HG03469 (cell line): Measurements from ENCODE around the gene CTNNA1.

Source experiments
- ATAC-seq: cut with Tn5 transposase; IDR thresholded peaks from one replicate; pipeline ENCODE4 v1.9.1; 2021; ENCODE audit warnings: mild to moderate bottlenecking, moderate library complexity, moderate number of reproducible peaks; ENCODE audit not compliant: unreplicated experiment

CTNNA1 gene

DNA sequence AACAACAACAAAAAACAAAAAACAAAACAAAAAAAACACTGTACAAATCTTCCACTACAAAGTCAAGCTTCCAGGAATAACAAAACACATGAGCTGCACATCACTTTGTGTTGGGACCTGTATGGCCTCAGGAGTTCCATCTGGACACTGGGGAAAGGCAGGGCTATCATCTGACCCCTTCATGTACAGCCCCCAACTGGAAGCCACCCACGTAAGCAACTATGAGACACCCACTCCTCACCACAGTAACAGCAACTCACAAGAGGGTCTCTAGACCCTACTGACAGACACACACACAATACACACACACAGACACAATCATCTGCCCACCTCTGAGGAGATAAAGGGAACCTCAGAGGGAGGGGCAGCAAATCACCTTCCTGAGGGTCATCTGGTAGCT lies 203.6 kb downstream of the CTNNA1 start:
- no peak for ATAC-seq

DNA sequence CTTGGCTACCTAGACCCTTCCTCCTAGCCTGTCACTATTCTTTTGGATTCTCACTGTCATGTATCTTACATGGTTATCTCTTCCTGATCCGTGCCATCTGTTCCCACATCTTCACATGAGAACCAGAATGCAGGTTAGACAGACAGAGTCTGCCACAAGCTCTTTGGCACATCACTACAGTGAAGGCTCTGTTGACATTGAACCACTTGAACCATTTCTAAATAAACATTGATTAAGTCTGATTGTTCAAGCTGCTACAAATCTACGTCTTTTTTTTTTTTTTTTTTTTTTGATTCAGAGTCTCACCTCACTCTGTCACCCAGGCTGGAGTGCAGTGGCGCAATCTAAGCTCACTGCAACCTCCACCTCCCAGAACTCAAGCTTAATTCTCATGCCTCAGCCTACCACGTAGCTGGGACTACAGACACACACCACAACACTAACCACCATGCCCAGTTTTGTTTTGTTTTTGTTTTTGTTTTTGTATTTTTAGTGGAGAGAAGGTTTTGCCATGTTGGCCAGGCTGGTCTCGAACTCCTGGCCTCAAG lies 207.0 kb downstream of the CTNNA1 start:
- ATAC-seq: no peak

DNA sequence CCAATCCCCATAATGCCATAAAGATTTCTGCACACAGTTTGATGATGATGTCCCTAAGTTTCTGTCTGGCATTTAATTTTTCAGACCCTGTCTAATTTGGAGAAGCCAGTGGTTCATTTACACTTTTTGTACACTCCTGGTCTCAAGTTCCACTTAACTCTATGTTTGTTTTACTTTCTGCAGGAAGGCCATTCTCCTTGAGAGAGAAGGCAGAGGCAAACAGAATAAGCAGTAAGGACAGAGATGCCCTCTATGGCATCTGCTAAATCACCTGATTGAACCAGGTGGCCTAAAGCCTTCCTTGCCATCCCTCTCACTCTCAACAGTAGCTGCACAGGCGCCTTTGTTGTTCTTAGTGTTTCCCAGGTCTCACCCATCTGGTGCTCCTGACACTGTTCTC lies 208.0 kb downstream of the CTNNA1 start:
- no peak for ATAC-seq

DNA sequence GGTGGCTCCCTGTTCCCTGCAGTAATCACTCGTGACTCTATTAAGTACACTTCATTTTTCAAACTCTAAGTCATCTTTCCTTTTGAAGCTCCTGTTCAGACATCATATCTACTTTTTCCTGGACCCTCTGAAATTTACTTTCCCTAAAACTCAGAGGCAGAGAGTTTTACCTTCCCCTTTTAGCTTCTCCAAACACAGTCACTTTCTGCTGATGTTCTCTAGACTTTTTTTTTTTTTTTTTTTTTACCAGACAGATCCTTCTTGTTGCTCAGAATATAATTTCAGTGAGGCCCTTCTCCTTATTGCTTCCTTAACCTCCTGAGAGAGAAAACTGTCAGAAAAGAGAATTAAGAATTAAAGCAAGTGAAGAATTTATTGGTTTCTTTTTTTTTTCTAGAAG lies 208.5 kb downstream of the CTNNA1 start:
- ATAC-seq: no peak

DNA sequence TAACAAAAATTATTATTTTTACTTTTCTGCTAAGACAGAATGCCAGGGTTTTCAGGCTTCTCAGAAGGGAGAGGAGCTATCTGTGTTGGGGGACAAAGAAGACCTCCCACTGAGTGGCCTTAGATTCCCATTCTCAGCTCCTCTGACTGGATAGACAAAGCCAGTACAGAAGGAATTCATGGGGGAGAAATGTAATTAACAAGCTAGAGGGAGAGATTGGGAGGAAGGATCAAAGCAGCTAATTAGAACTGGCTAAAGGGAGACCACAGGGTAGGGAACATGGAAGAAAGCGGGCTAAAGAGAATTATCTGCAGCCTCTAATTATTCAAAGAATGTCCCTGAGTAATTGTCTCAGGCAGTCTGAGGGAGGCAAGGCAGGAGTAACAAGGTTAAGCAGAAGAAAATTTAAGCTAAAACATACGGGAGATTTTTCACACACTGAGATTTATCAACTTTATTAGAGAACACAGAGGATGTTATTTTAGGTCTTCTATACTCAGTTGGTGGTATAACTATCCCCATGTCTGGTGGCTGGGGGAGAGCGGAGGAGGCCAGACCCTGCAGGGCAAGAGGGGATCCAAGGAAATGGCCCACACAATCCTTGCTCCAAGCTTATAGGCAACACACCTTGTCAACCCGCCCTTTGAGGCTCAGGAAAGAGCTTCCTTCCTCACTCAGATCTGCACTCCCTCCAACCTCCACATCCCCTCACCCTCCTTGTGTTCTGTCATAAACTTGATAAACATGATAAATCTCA lies 209.6 kb downstream of the CTNNA1 start:
- ATAC-seq: no peak

DNA sequence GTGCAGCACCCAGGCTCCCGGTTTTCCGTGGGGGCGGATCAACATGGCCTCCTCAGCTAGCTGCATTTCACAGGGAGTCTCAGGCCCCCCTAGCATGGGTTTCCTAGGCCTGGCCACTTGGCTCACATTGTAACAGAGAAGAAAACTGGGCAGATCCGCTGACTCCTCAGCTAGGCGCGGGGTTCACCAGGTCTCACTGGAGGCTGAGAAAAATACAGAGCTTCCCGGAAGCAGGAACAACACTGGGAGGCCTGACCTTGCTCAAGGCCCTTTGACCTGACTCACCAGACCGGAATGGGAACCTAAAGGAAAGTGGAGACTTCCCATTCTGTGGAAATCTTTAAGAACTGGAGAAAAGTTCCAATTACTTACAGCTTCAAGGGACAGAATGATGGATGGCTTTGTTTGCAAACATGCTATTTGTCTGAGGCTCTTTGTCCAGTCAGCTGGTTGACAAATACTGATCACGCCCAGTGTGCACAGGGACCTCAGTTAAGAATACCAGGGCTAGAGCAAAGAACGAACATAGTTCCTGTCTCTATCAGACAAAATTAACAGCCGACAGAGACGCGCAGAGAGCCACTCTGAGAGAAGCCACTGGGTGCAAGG lies 210.6 kb downstream of the CTNNA1 start:
- ATAC-seq: no peak

DNA sequence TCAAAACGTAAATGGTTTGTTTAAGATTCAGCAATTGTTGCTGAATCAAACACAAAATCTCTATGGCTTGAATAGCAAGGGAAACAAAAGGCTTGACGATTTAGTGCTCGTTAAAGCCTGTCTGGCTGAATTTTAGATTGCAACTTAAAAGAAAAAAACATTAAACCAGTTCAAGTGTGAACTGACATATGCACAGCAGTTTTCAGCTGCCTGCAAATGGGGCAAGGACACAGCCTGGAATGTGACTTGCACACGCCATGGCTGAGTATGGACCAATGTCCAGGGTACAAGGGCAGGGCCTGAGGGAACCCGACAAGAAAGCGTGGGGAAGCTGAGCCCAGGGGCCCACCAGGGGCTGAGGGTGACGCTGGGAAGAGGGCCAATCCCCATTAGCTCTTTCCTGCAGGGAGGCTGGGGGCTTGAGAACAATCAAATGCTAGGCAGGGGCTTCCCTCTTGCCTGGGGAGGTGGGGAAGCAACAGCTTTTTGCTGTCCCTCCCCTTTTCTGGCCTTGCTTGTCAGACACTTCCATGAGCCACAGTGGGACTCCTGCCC lies 211.5 kb downstream of the CTNNA1 start:
- no peak for ATAC-seq

DNA sequence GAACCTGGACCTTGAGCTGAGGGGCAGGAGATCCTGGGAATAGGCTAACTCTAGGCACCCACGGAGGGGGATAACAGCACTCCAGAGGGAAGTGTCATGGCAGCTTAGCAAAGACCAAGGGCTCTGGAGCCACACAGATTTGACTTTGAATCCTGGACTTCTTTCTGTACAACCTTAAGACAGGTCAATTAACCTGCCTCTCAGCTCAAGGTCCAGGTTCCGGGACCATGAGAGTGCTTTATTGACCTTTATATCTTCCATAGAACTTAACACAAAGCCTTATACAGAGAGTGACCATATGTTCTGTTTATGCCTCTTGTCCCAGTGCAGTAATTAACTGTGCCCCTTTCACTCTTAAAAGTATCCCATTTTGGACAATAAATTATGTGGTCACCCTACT lies 212.4 kb downstream of the CTNNA1 start:
- ATAC-seq: no peak

DNA sequence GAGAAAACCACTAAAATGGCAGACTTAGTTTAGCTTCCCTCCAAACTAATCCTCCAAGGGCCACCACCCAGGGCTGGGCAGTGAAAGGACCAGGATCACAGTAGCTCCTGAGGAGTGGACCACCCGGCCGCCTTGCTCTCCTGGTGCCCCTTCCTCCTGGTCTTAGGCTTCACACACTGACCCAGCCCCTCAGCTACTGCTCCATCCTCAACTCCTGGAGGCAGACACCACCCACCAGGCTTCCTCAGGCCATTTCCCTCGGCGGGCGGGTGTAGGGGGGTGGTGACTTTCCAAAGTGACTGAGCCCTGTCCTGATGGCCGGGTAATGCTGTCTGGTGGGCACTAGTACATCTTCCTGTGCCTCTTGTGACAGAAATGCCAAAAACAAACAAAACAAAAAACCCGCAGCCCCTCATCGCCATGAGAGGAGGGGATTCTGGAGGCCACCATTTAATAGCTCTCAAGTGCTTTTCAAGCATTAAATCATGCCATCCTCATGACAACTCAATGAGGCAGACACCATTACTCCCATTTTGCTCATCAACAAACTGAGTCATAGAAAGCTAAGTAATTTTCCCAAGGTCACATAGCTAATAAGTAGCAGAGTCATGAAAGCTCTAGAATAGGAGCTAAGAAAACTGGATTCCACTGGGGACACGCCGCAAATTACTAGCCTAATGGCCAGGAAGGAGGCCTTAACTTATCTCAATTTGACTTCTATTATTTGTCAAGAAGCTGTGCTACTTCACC lies 213.2 kb downstream of the CTNNA1 start:
- no peak for ATAC-seq

DNA sequence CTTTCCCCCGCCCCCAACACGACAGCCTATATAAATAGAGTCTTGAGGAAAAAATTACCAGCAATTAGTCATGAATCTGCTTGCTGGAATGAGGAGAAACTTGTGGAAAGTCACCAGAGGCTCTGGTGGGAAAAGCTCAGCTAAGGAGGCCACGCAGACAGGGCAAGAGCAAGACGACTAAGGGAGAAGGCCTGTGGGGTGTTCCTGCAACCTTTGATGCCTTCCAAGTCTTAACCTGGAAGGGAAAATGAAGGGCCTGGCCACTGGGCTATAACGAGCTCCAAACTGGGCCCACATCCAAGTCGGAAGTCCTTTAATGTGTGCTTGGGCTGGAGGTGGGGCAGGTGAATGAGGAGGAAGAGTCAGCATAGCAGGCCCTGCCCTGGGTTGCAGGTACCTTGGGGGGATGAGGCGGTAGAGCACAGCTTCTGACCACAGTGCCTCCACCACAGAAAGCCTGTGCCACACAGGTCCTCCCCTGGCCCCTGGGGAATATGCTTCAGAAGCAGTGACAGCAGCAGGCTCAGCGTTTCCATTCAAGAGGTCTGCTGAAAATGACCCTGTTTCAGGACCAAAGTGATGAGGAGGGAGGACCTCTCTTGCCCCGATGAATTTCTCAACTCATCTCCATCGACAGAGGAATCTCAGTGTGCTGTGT lies 214.7 kb downstream of the CTNNA1 start:
- no peak for ATAC-seq

DNA sequence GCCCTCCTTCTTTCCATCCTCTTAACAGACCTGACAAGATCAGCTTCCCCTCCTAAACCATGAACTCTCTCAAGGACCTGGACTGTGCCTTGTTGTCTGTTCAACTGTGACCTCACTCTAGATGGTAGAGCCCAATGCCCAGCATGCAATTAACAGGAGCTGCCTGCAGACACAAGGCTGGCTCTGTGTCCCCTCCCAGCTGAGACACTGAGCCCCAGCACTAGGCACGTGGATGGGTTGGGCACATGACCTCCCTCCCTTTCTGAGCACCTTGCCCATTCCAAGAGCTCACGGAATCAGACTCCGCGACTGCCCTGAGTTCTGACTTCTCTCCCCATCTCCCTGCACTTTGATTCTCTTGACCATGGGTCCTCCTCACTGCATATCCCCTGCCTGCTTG lies 215.4 kb downstream of the CTNNA1 start:
- ATAC-seq: no peak

DNA sequence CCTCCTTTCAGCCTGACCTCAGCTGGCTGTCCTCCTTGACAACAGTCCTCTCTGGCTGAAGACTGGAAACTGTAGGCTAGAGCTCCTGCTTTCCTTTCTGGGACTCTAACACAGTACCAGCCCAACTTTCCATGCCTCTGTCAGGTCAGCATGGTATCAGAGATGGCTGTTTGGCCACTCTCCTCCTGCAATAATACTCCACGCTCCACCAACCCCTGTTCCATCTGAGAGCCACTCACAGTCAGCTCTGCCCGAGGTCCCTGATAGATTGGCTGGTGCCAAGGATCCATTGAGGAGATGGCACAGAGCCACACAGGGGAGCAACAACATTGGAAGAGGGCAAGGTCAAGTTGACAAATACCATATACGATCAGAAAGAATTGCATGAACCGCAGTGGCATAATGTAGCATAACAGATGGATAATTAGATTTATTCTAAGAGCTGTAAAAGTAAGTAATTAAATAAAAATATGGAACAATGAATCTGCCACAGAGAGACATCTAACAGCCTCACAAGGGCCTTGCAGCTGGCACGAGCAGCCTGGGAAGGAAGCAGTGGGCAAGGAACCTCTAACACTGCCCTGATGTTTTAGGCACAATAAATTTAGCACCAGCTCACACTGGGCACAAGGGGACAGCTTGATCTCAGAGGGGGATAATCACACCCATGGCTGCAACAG lies 216.2 kb downstream of the CTNNA1 start:
- ATAC-seq: no peak

DNA sequence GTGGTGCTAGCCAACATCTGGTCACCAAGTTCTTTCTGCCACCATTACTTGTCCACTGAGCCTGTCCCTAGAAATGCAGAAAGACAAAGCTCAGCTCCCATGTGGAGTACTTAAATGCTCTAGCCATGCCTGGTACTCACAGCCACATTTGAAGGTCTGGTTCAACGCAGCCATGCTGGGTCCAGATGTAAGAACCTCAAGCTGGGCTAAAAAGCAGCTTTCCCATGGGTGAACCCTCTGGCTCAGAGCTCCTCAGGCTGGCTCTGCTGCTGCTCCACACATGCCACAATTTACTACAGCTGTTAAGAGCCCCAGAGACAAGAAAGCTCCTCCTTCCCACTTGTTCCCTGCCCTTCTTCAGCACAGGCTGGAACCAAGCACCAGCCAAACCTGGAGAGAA lies 219.0 kb downstream of the CTNNA1 start:
- no peak for ATAC-seq

DNA sequence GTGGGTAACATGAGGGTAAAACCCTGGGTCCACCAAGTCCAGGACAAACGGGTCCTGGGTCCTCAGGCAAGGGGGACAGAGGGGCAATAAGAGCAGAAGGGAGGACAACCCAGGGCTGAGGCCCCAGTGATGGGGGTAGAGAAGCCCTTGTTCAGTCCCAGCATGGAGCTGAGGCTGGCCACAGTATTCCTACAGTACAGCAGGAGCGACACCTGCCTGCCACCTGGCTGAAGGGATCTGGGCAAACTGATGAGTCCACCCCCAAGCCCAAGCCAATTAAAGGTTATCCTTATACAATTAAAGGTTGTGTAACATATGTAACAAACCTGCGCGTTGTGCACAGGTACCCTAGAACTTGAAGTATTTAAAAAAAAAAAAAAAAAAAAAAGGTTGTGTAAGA lies 219.6 kb downstream of the CTNNA1 start:
- no peak for ATAC-seq

DNA sequence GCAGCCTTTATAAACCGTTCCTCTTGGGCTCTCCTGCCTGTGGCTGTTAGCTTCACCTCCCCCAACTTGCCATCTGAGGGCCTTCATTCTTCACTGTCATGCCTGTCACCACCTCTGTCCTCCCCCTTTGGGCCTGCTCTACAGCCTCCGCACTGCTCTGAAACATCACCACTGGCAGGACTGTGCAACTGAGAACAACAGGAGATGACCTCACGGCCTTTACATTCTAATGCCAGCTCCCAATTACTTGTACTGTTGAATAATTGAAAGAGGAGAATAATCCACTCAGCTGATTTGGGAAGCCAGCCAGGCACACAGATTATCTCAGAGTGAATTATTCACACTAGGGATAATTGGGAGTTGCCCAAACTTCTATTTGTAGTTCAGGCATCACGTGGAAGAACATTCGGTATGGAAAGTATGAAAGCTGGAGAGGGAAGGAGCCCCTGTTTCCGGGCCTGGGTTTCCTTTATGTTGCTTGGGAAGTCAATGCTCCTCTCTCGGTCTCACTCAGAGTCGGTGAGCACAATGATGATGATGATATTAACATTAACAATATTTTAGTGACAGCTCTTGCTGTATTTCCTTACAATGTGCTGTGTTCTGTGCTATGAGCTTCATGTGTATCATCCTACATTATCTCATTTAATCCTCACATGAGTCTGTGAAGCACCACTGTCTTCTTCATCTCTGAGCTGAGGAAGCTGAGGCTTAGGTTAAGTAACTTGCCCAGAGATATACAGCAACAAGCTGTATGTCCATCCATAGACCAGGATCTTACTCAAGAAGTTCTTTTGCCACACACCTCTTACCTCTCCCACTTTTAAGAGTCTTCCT lies 221.2 kb downstream of the CTNNA1 start:
- no peak for ATAC-seq

DNA sequence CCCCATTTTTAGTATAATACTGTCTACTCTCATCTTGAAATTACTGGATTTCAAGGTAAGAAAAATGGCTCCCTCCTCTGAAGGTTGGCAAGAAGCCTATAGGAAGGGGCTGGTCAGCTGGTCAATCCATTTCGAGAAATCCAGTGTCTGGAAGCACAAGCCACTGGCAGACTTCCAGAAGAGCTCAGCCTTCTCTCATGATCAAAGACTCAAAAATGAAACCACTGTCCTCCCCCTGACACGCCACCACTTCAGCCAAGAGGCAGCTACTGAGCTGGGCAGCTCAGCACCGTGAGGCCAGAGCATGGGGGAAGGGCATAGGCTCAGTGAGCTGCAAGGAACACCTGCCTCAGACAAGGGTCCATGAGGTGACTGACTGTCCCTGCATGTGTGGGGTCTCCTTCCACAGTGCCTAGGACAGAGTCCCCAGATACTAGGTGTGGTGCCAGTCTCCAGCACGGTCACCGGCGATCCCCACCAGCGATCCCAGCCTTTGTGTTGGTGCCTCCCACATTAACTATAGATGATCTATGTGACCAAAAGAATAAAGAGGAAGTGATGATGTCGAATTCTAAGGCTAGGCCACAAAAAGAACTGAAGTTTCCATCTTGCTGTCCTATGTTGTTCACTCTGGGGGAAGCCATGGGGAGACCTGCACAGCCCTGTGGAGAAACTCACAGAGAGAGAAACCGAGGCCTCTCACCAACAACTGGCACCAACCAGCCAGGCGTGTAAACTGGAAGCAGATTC lies 222.0 kb downstream of the CTNNA1 start:
- no peak for ATAC-seq

DNA sequence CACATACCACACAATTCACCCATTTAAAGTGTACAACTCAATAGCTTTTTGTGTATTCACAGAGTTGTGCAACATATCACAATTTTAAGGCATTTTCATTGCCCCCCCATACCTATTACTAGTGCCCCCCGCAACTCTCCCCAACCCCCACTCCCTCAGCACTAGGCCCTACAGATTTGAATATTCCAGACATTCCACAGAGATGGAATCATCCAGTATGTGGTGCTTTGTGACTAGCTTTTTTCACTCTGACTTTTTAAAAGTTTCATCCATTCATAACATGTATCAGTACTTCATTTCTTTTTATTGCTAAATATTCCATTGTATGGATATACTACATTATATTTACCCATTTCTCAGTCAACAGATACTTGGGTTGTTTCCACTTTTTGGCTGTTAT lies 224.9 kb downstream of the CTNNA1 start:
- no peak for ATAC-seq

DNA sequence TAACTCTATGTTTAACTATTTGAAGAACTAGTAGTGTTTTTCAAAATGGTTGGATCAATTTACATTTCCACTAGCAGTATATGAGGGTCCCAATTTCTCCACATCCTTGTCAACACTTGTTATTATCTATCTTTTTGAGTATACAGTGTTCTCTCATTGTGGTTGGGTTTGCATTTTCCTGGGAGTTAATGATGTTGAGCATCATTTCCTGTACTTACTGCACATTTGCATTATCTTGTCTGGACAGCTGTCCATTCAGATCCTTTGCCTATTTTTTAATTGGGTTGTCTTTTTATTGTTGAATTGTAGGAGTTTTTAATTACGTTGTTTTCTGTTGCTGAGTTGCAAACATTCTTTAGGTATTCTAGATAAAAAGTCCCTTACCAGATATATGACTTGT lies 225.4 kb downstream of the CTNNA1 start:
- no peak for ATAC-seq
